GM12875 (cell line): ENCODE measurements around the gene NPSR1.

Experiments
- H3K4me3 ChIP-seq: one replicate; pipeline ENCODE4 v1.5.1; 2011; ENCODE audit warnings: low read depth, low read length, control low read depth
- CTCF ChIP-seq: IDR thresholded peaks from 2 replicates; pipeline ENCODE4 v1.5.1; 2011; ENCODE audit warnings: low read depth, mild to moderate bottlenecking, control low read depth, inconsistent platforms, low read length, moderate library complexity, borderline replicate concordance; ENCODE audit not compliant: insufficient read depth

The NPSR1 gene

GRCh38 chr7:34719636-34720035 is 61.6 kb downstream of the NPSR1 start:
- TF ChIP-seq CTCF = no peak
- no peak overlapping the region for H3K4me3 ChIP-seq

- no peak overlapping the region for H3K4me3 ChIP-seq
- no peak for TF ChIP-seq CTCF
These were observed 62.3 kb downstream of the NPSR1 start for GRCh38 chr7:34720289-34720688.

- H3K4me3 ChIP-seq = no peak overlapping the region
These were observed 65.3 kb downstream of the NPSR1 start for GRCh38 chr7:34723338-34723737.

GRCh38 chr7:34723866-34724490 is 66.0 kb downstream of the NPSR1 start:
- no peak for TF ChIP-seq CTCF
- no peak overlapping the region for H3K4me3 ChIP-seq

More at GRCh38 chr7:34723338-34723737, 65.3 kb downstream of the NPSR1 start:
- no peak for TF ChIP-seq CTCF

GRCh38 chr7:34726221-34726620 is 68.2 kb downstream of the NPSR1 start:
- no peak overlapping the region for H3K4me3 ChIP-seq
- no peak for TF ChIP-seq CTCF

- no peak for TF ChIP-seq CTCF
- H3K4me3 ChIP-seq = no peak overlapping the region
These were observed 69.5 kb downstream of the NPSR1 start for GRCh38 chr7:34727464-34727995.

- TF ChIP-seq CTCF = no peak
- no peak overlapping the region for H3K4me3 ChIP-seq
These were observed 70.1 kb downstream of the NPSR1 start for GRCh38 chr7:34728156-34728555.
